PFSK-1 (cell line): Measurements from ENCODE around the gene LRRC36.

Experiments used
- FOXP2 ChIP-seq: optimal IDR thresholded peaks from 2 replicates; pipeline ENCODE3; 2011; ENCODE audit warnings: borderline replicate concordance, control low read depth, inconsistent platforms; ENCODE audit not compliant: insufficient read depth; ENCODE audit errors: extremely low read length, extremely low read depth
- POLR2AphosphoS5 ChIP-seq: IDR thresholded peaks from 2 replicates; pipeline ENCODE4 v1.6.1; 2012; ENCODE audit warnings: low read depth, mild to moderate bottlenecking, control low read depth, low read length, moderate library complexity
- SIN3A ChIP-seq: IDR thresholded peaks from 2 replicates; pipeline ENCODE4 v1.6.1; 2012; ENCODE audit warnings: mild to moderate bottlenecking, low read length, moderate library complexity, borderline replicate concordance; ENCODE audit not compliant: insufficient read depth
- TAF1 ChIP-seq: IDR thresholded peaks from 2 replicates; pipeline ENCODE4 v1.6.1; 2012; ENCODE audit warnings: low read length, control low read depth, borderline replicate concordance; ENCODE audit not compliant: insufficient read depth
- TF ChIP-seq, protein P1 (sequence below), 2 experiments: IDR thresholded peaks; 2 replicates each; pipeline versions ENCODE4 v1.6.1 to v1.8.0; 2011 to 2012; ENCODE audit warnings: low read depth in 2 of 2, low read length in 2 of 2, control low read depth in 1 of 2, inconsistent platforms in 1 of 2, mild to moderate bottlenecking in 1 of 2, moderate library complexity in 1 of 2; ENCODE audit not compliant: insufficient read depth in 1 of 2

Gene LRRC36

DNA sequence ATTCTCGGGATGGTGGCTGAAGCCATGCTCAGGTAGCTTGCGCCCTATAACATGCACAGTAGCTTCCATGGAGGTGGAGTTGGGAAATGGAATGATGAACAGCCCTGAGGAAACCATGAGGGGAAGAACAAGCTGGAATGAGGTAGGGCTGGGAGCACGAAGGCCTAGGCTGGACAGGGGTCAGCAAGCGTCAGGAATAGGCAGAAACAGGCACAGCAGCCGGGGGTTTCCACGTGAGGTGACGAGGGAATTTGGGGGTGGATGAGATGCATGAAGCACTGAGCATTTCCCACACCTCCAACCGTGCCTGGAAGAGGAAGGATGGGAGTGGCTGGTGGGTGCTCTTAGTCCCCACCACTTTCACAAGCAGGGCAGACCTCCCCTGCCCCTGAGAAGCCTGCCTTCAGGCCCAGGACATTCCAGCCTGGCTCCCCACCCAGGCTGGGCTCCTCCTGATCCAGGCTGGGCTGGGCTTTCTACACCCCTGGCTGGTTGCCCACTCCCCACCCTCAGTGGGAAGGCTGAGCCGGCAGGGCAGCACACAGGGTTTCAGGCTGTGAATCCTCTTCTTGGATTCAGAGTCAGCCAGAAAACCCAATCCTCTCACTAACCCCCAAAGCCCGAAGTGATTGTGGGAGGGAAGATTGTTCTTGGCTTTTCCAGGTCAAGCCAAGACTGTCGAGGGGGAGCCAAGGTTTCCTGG is 25.4 kb upstream of the LRRC36 start:
- TF ChIP-seq SIN3A (no peak), POLR2AphosphoS5 (no peak), FOXP2 (no peak), TAF1 (no peak)
- TF ChIP-seq, protein P1, sequence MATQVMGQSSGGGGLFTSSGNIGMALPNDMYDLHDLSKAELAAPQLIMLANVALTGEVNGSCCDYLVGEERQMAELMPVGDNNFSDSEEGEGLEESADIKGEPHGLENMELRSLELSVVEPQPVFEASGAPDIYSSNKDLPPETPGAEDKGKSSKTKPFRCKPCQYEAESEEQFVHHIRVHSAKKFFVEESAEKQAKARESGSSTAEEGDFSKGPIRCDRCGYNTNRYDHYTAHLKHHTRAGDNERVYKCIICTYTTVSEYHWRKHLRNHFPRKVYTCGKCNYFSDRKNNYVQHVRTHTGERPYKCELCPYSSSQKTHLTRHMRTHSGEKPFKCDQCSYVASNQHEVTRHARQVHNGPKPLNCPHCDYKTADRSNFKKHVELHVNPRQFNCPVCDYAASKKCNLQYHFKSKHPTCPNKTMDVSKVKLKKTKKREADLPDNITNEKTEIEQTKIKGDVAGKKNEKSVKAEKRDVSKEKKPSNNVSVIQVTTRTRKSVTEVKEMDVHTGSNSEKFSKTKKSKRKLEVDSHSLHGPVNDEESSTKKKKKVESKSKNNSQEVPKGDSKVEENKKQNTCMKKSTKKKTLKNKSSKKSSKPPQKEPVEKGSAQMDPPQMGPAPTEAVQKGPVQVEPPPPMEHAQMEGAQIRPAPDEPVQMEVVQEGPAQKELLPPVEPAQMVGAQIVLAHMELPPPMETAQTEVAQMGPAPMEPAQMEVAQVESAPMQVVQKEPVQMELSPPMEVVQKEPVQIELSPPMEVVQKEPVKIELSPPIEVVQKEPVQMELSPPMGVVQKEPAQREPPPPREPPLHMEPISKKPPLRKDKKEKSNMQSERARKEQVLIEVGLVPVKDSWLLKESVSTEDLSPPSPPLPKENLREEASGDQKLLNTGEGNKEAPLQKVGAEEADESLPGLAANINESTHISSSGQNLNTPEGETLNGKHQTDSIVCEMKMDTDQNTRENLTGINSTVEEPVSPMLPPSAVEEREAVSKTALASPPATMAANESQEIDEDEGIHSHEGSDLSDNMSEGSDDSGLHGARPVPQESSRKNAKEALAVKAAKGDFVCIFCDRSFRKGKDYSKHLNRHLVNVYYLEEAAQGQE (IDR thresholded peaks at IDR 0.05; ENCODE audit: insufficient read depth in 1 of 2, low read depth in 2 of 2, low read length in 2 of 2): no peak

DNA sequence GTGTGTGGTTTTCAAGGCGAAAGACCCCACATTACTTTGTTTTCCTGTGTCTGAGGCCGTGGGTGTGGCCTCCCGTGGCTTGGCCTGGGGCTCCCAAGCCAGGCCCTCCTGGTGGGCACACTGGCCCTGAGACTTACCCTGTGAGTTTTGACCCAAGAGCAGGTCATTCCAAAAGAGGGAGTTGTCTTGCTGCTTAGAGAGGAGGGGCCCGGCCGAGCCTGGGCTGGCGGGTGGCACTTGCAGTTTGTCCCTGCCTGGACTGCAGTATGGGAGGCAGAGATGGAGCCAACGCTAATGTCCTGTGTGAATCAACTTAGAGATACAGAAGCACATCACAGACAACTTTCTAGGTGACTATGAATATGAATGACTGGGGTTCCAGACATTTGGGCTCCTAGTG is 24.5 kb upstream of the LRRC36 start:
- no peak for TF ChIP-seq FOXP2

DNA sequence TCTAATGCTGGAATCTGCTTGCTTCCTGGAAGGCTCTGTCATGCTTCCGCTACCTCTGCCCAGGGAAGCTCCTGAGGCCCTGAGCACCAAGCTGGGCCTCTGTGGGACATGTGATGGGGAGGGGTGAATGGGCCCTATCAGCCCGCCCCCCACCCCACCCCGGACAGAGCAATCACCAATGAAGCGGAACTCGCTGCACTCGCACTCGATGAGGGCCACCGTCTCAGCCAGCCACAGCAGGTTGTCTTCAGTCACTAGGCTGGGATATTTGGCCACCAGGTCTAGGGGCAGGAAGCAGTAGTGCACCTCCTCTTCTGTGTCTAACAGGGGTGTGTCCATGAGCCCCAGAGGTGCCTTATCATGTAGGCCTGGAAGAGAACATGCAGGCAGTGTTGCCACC is 23.6 kb upstream of the LRRC36 start:
- no peak for TF ChIP-seq FOXP2
- TF ChIP-seq, protein P1 (IDR thresholded peaks at IDR 0.05; ENCODE audit: insufficient read depth in 1 of 2, low read depth in 2 of 2, low read length in 2 of 2): no peak

DNA sequence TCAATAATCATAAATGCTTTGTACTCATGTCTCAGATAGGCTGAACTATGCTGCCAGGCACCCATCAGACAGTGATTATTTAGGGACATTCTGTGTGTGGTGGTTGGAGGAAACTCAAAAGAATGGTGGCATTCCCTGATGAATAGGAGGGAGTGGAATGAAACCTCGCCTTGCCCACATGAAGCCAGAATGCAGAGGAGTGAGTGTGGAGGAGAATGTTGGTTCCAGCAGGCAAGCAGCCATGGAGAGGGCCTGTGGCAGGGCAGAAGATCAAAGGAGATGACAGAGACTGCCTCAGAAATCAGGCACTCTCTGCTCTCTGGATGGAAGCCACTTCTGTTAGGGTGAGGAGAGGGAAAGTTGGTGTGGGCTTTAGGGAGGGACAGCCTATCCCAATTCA is 22.6 kb upstream of the LRRC36 start:
- no peak for TF ChIP-seq POLR2AphosphoS5
- no peak for TF ChIP-seq SIN3A
- no peak for TF ChIP-seq TAF1

DNA sequence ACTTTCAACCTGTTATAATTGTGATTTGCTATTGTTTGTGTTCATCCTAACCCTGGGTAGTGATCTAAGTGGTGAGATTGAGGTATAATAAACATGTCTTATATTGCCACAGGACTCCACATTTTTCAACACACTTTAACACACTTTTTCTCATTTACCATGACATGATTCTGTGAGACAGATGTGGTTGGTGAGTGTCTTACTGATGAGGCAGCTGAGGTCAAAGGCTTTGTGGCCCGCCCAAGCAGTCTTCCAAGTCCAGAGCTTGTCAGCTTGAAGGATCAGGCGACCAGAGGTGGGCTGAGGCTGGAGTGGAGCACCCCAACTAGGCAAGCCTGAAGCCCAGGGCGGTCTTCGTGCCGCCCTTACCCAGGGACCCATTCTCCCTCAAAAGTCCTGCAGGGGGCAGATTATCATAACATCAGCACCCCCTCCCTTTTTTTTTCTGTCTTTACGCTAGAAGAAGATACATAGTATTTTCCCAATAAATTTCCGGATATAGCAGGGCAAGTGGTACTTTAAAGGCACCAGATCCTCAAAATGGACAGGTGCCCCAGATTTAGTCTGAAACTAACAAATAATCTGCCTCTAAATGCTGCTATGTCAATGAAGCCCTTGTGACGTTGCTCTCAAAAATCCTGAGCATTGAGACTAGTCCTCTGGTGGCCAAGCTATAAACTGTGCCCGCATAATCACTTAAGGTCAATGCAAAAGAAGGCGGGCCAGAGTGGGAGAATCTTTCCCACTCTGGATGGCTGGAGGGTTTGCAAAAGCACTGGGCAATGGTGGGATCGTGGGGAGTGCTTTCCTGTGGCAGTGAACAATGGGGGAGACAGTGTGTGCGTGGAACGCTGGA is 21.2 kb upstream of the LRRC36 start:
- TF ChIP-seq, protein P1 (IDR thresholded peaks at IDR 0.05; ENCODE audit: insufficient read depth in 1 of 2, low read depth in 2 of 2, low read length in 2 of 2): no peak
- TF ChIP-seq SIN3A (no peak), POLR2AphosphoS5 (no peak), FOXP2 (no peak), TAF1 (no peak)

DNA sequence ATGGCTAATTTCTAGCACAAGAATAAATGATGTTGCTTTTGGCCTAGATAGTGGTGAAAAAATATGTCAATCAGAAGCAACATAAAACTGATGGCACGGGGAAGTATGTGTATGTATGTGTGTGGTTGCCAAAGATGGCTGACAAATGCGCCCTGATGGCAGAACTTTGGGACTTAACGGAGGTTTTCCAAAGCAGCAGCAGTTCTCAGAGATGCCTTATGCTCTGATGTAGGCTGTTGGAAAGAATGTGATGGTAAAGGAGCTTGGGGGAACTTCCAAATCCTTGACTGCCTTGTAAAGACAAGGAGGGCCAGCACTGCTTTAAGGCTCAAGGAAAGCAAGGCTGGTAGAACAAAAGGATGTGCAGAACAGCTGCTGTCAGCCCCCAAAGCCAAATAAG is 16.1 kb upstream of the LRRC36 start:
- TF ChIP-seq TAF1: no peak
